DOHH2 (cell line): ENCODE data around the gene GIGYF2.

Source experiments
- H3F3A ChIP-seq: fragments of 200-600 bp; sonication (generic), shearing (Covaris generic); 2 replicates; pipeline ENCODE4 v1.6.0; 2016; ENCODE audit warnings: antibody characterized with exemption, mild to moderate bottlenecking; ENCODE audit not compliant: control insufficient read depth, insufficient read depth
- H3K27ac ChIP-seq: fragments of 200-600 bp; sonication (generic); 2 replicates; pipeline ENCODE4 v1.5.1; 2014; ENCODE audit warnings: low read depth, mild to moderate bottlenecking, low read length, moderate library complexity
- H3K27me3 ChIP-seq: fragments of 200-600 bp; sonication (generic); 2 replicates; pipeline ENCODE4 v1.6.1; 2014; ENCODE audit warnings: mild to moderate bottlenecking, low read length, mixed read lengths; ENCODE audit not compliant: control insufficient read depth
- H3K36me3 ChIP-seq: fragments of 200-600 bp; sonication (generic); 2 replicates; pipeline ENCODE4 v1.6.1; 2014; ENCODE audit warnings: mild to moderate bottlenecking, low read length, moderate library complexity, mixed read lengths; ENCODE audit not compliant: control insufficient read depth
- H3K4me1 ChIP-seq: fragments of 200-600 bp; sonication (generic); 2 replicates; pipeline ENCODE4 v1.6.1; 2014; ENCODE audit warnings: mild to moderate bottlenecking, low read length, mixed read lengths; ENCODE audit not compliant: control insufficient read depth
- H3K4me2 ChIP-seq: fragments of 200-600 bp; sonication (generic); 2 replicates; pipeline ENCODE4 v1.6.0; 2014; ENCODE audit warnings: mild to moderate bottlenecking, low read length, moderate library complexity
- H3K4me3 ChIP-seq: fragments of 200-600 bp; sonication (generic); 2 replicates; pipeline ENCODE4 v1.5.1; 2014; ENCODE audit warnings: mild to moderate bottlenecking, low read length, mixed read lengths
- H3K79me2 ChIP-seq: fragments of 200-600 bp; sonication (generic); 2 replicates; pipeline ENCODE4 v1.6.1; 2014; ENCODE audit warnings: mild to moderate bottlenecking, low read length, mixed read lengths; ENCODE audit not compliant: control insufficient read depth
- H3K9me2 ChIP-seq: fragments of 200-600 bp; sonication (generic); replicated peaks from 2 replicates; pipeline ENCODE4 v1.6.1; 2014; ENCODE audit warnings: mild to moderate bottlenecking, low read length, mixed read lengths; ENCODE audit not compliant: control insufficient read depth
- H3K9me3 ChIP-seq: fragments of 200-600 bp; sonication (generic); 2 replicates; pipeline ENCODE4 v1.6.1; 2014; ENCODE audit warnings: antibody characterized with exemption, low read length, mixed read lengths; ENCODE audit not compliant: control insufficient read depth, insufficient read depth
- H4K20me1 ChIP-seq: fragments of 200-600 bp; sonication (generic); 2 replicates; pipeline ENCODE4 v1.6.0; 2014; ENCODE audit warnings: low read depth, mild to moderate bottlenecking, antibody characterized with exemption, low read length, moderate library complexity; ENCODE audit not compliant: control insufficient read depth, insufficient read depth
- CTCF ChIP-seq: fragments of 200-600 bp; sonication (generic); IDR thresholded peaks from one replicate; pipeline ENCODE4 v1.5.1; 2014; ENCODE audit warnings: antibody characterized with exemption, mild to moderate bottlenecking, low read depth, low read length; ENCODE audit not compliant: poor library complexity, severe bottlenecking
- EZH2phosphoT487 ChIP-seq: fragments of 200-600 bp; sonication (generic); IDR thresholded peaks from 2 replicates; pipeline ENCODE4 v1.6.1; 2017; ENCODE audit warnings: borderline replicate concordance, mild to moderate bottlenecking, antibody characterized with exemption, low read length, moderate library complexity, mixed read lengths

The GIGYF2 gene

GRCh38 chr2:232783278-232783677, 86.1 kb downstream of the GIGYF2 start:
- Histone ChIP-seq H3K79me2 (no peaks in the 10 kb centered on the region), H3F3A (no peaks in the 10 kb centered on the region), H3K9me2 (no peaks in the 10 kb centered on the region), H3K4me3 (no peak overlapping the region), H3K4me1 (no peaks in the 10 kb centered on the region), H3K27me3 (no peaks in the 10 kb centered on the region), H3K36me3 (peaks cover 30% of the 10 kb centered on the region), H4K20me1 (no peaks in the 10 kb centered on the region), H3K27ac (no peak overlapping the region), H3K4me2 (no peak overlapping the region), H3K9me3 (no peaks in the 10 kb centered on the region)
- no peak for TF ChIP-seq EZH2phosphoT487
- TF ChIP-seq CTCF = no peak

GRCh38 chr2:232787806-232788205, 90.7 kb downstream of the GIGYF2 start:
- H3F3A ChIP-seq = no peaks in the 10 kb centered on the region
- no peaks in the 10 kb centered on the region for H4K20me1 ChIP-seq
- no peak overlapping the region for H3K4me2 ChIP-seq
- no peaks in the 10 kb centered on the region for H3K4me1 ChIP-seq
- H3K27me3 ChIP-seq = no peaks in the 10 kb centered on the region
- no peak overlapping the region for H3K27ac ChIP-seq
- H3K9me2 ChIP-seq = no peaks in the 10 kb centered on the region
- H3K36me3 ChIP-seq = peaks cover 57% of the 10 kb centered on the region
- H3K9me3 ChIP-seq = no peaks in the 10 kb centered on the region
- TF ChIP-seq CTCF (no peak), EZH2phosphoT487 (no peak)
- H3K79me2 ChIP-seq = no peaks in the 10 kb centered on the region
- no peak overlapping the region for H3K4me3 ChIP-seq

GRCh38 chr2:232789082-232789481, 92.0 kb downstream of the GIGYF2 start:
- Histone ChIP-seq H3K9me2 (no peaks in the 10 kb centered on the region), H3K4me3 (no peak overlapping the region), H3K27me3 (no peaks in the 10 kb centered on the region), H3K9me3 (no peaks in the 10 kb centered on the region), H4K20me1 (no peaks in the 10 kb centered on the region), H3K4me1 (no peaks in the 10 kb centered on the region), H3K79me2 (no peaks in the 10 kb centered on the region), H3K36me3 (peaks cover 70% of the 10 kb centered on the region), H3F3A (no peaks in the 10 kb centered on the region), H3K27ac (no peak overlapping the region), H3K4me2 (no peak overlapping the region)
- TF ChIP-seq CTCF (no peak), EZH2phosphoT487 (no peak)

- H3K4me2 ChIP-seq = no peak overlapping the region
- no peaks in the 10 kb centered on the region for H3K9me3 ChIP-seq
- peaks cover 91% of the 10 kb centered on the region for H3K36me3 ChIP-seq
- TF ChIP-seq CTCF = no peak
- no peak for TF ChIP-seq EZH2phosphoT487
- H3F3A ChIP-seq = no peaks in the 10 kb centered on the region
- no peaks in the 10 kb centered on the region for H4K20me1 ChIP-seq
- H3K4me3 ChIP-seq = no peak overlapping the region
- H3K9me2 ChIP-seq = no peaks in the 10 kb centered on the region
- no peaks in the 10 kb centered on the region for H3K4me1 ChIP-seq
- H3K27me3 ChIP-seq = no peaks in the 10 kb centered on the region
- H3K79me2 ChIP-seq = no peaks in the 10 kb centered on the region
- no peak overlapping the region for H3K27ac ChIP-seq
Observed at GRCh38 chr2:232791518-232791917, 94.4 kb downstream of the GIGYF2 start.
